ENCODE results near the gene KRT78.

- TF ChIP-seq CTCF (IDR thresholded peaks at IDR 0.05) (no peak), EZH2 (IDR thresholded peaks at IDR 0.05; ENCODE audit: borderline replicate concordance, insufficient read depth, low read depth, low read length, poor library complexity, severe bottlenecking) (no peak)
Measured at GRCh38 chr12:52890417-52890816, 41.6 kb upstream of the KRT78 start.
